GM12878 (cell line): ENCODE data around the gene ITGAD. TPM values are rescaled to one million over a fixed set of nuclear protein-coding genes. Genes with fewer than 3 reads are reported as not detected.
A peak's percentile ranks its signal among the peaks of the same experiment; 100 is the strongest.

ENCODE experiments used
- ATAC-seq: fragments of 200-7000 bp; cut with Tn5 transposase; 3 replicates; pipeline ENCODE4 v1.9.1; 2020; ENCODE audit warnings: mild to moderate bottlenecking, moderate library complexity
- BruUV-seq: library from RNA; stranded (reverse); fragments of 400-500 nt; replicated peaks from 2 replicates; lab custom pipeline; 2021; lab: Mats Ljungman, UMichigan
- CTCF ChIA-PET: fragments of 300-600 bp; sonication (Branson Sonifier 250); formaldehyde crosslinking; extraction: SDS; loops from one replicate; lab custom pipeline; 2021; ENCODE audit warnings: inconsistent platforms; lab: Yijun Ruan, JAX
- POLR2A ChIA-PET: fragments of 350-600 bp; formaldehyde crosslinking; extraction: SDS; loops from one replicate; lab custom pipeline; 2021; ENCODE audit warnings: inconsistent platforms; lab: Charles Lee
- RAD21 ChIA-PET: fragments of 300-600 bp; sonication (Branson Sonifier 250); formaldehyde crosslinking; loops from one replicate; lab custom pipeline; 2023; ENCODE audit warnings: antibody characterized with exemption; ENCODE audit not compliant: unreplicated experiment; lab: Charles Lee
- SMC1A ChIA-PET: fragments of 300-600 bp; sonication (Branson Sonifier 250); formaldehyde crosslinking; loops from one replicate; lab custom pipeline; 2023; ENCODE audit not compliant: unreplicated experiment, uncharacterized antibody; lab: Charles Lee
- DNase-seq: peaks from one replicate; pipeline ENCODE4 v3.0.0-alpha.2; 2011; ENCODE audit warnings: low read depth, low spot score
- FAIRE-seq: peaks from 3 replicates; lab custom pipeline; 2011; peaks lifted over from hg19 to GRCh38; lab: Jason Lieb, UNC
- H2AFZ ChIP-seq: 2 replicates; pipeline ENCODE4 v1.6.0; 2011; ENCODE audit warnings: low read depth, low read length, control low read depth; ENCODE audit not compliant: control insufficient read depth
- H3K27ac ChIP-seq: 2 replicates; pipeline ENCODE4 v1.5.1; 2011; ENCODE audit warnings: control low read depth; ENCODE audit not compliant: control insufficient read depth, insufficient read depth
- H3K27me3 ChIP-seq, 2 experiments: replicated peaks in 1 of 2; 2 replicates each; pipeline versions ENCODE4 v1.6.0 to v1.6.1; 2011; ENCODE audit warnings: low read length in 1 of 2; ENCODE audit not compliant: control insufficient read depth in 2 of 2, insufficient read depth in 2 of 2
- H3K36me3 ChIP-seq, 2 experiments: 2 replicates each; pipeline ENCODE4 v1.5.1; 2011; ENCODE audit warnings: low read length in 1 of 2; ENCODE audit not compliant: control insufficient read depth in 2 of 2, insufficient read depth in 2 of 2
- H3K4me1 ChIP-seq: 2 replicates; pipeline ENCODE4 v1.6.1; 2011; ENCODE audit warnings: mild to moderate bottlenecking, low read length, moderate library complexity, mixed read lengths; ENCODE audit not compliant: control insufficient read depth, insufficient read depth
- H3K4me2 ChIP-seq: 2 replicates; pipeline ENCODE4 v1.6.0; 2011; ENCODE audit warnings: control low read depth; ENCODE audit not compliant: control insufficient read depth, insufficient read depth
- H3K4me3 ChIP-seq: fragments of 200-600 bp; sonication (generic); 2 replicates; pipeline ENCODE4 v1.5.1; 2016
- H3K79me2 ChIP-seq: 2 replicates; pipeline ENCODE4 v1.6.0; 2011; ENCODE audit warnings: low read length; ENCODE audit not compliant: control insufficient read depth, insufficient read depth
- H3K9ac ChIP-seq: 2 replicates; pipeline ENCODE4 v1.8.0; 2011; ENCODE audit warnings: low read length, control low read depth, mixed read lengths; ENCODE audit not compliant: control insufficient read depth, insufficient read depth
- H3K9me3 ChIP-seq: replicated peaks from 3 replicates; pipeline ENCODE4 v1.5.1; 2011; ENCODE audit warnings: mild to moderate bottlenecking, low read length; ENCODE audit not compliant: control insufficient read depth, insufficient read depth
- H4K20me1 ChIP-seq: 2 replicates; pipeline ENCODE4 v1.6.0; 2011; ENCODE audit not compliant: control insufficient read depth, insufficient read depth
- MEF2B ChIP-seq: fragments of 450-650 bp; IDR thresholded peaks from 2 replicates; pipeline ENCODE4 v1.6.1; 2018; ENCODE audit warnings: mild to moderate bottlenecking, moderate library complexity; ENCODE audit not compliant: partially characterized antibody, poor library complexity, severe bottlenecking
- NFYB ChIP-seq: IDR thresholded peaks from 2 replicates; pipeline ENCODE4 v1.6.1; 2011; ENCODE audit warnings: low read depth, mild to moderate bottlenecking, low read length, improper control_type of control experiment, moderate library complexity; ENCODE audit not compliant: insufficient read depth
- SREBF1 ChIP-seq: IDR thresholded peaks from 2 replicates; pipeline ENCODE4 v1.6.1; 2012; ENCODE audit warnings: mild to moderate bottlenecking, low read length
- ZBTB33 ChIP-seq: fragments of 450-650 bp; IDR thresholded peaks from 2 replicates; pipeline ENCODE4 v1.6.1; 2017; ENCODE audit warnings: mild to moderate bottlenecking
- WGBS: methylation state at CpG from one replicate; pipeline ENCODE4 v1.1.6; 2016; ENCODE audit warnings: low lambda C conversion rate; ENCODE audit not compliant: insufficient replicate concordance, insufficient coverage; ENCODE audit errors: missing lambda C conversion rate; 5-methylcytosine and 5-hydroxymethylcytosine counted together
- in situ Hi-C: fragments of 300-500 bp; cut with MboI; formaldehyde crosslinking; loops from 9 replicates; pipeline ENCODE4 v1.14.3; 2018; ENCODE audit warnings: mixed read lengths
- intact Hi-C: fragments of 100-400 bp; cut with micrococcal nuclease; formaldehyde crosslinking; loops from one replicate; pipeline ENCODE4 v1.14.2; 2022; ENCODE audit not compliant: unreplicated experiment
- polyA plus RNA-seq, 11 experiments: library from polyadenylated mRNA; depleted of rRNA in 4 of 11; unstranded in 6 of 11; stranded (reverse) in 5 of 11; fragments of >200 nt; fragmentation: Nextera tagmentation in 4 of 11; fragmentation: Illumina TruSeq in 1 of 11; extraction: Ambion mirVana in 4 of 11; extraction: Trizol in 1 of 11; gene quantifications; 1 replicate in 1 of 11; 2 replicates in 10 of 11; pipeline versions ENCODE4 v1.2.1 to v1.2.3, GENCODE V29; 2011 to 2016; ENCODE audit warnings: inconsistent platforms in 2 of 11, missing spikeins in 2 of 11, low read depth in 1 of 11
- total RNA-seq, 4 experiments: library from RNA; depleted of rRNA in 3 of 4; stranded (reverse); fragments of >200 nt in 3 of 4; fragmentation: Illumina TruSeq in 1 of 4; extraction: Trizol in 1 of 4; gene quantifications; 2 replicates each; pipeline versions ENCODE4 v1.2.1 to v1.2.3, GENCODE V29; 2013 to 2021
- TF ChIP-seq, protein P1 (sequence below): IDR thresholded peaks from 2 replicates; pipeline ENCODE4 v1.6.1; 2011; ENCODE audit warnings: borderline replicate concordance, low read depth, mild to moderate bottlenecking, moderate library complexity, low read length; ENCODE audit not compliant: insufficient read depth, poor library complexity, severe bottlenecking
- TF ChIP-seq, protein P2 (sequence below), 3 experiments: IDR thresholded peaks in 2 of 3; conservative IDR thresholded peaks in 1 of 3; 2 replicates each; pipeline ENCODE4 v1.5.1; 2011; ENCODE audit warnings: low read depth in 3 of 3, low read length in 3 of 3, mild to moderate bottlenecking in 3 of 3, control low read depth in 2 of 3, moderate library complexity in 2 of 3, inconsistent platforms in 1 of 3, mixed read lengths in 1 of 3; ENCODE audit not compliant: control insufficient read depth in 2 of 3, insufficient read depth in 1 of 3; ENCODE audit errors: extremely low read depth in 1 of 3
- TF ChIP-seq, protein P3 (sequence below): fragments of 150-350 bp; IDR thresholded peaks from 2 replicates; pipeline ENCODE4 v1.6.1; 2014; ENCODE audit warnings: mild to moderate bottlenecking, low read depth, low read length

ITGAD gene
- total and polyA plus RNA-seq, 10 of the 15 experiments (the other 5 are each of a cell fraction or from before 2014, with no cell fraction given) = 0.29 to 4.0 (median 1.2) TPM

DNA sequence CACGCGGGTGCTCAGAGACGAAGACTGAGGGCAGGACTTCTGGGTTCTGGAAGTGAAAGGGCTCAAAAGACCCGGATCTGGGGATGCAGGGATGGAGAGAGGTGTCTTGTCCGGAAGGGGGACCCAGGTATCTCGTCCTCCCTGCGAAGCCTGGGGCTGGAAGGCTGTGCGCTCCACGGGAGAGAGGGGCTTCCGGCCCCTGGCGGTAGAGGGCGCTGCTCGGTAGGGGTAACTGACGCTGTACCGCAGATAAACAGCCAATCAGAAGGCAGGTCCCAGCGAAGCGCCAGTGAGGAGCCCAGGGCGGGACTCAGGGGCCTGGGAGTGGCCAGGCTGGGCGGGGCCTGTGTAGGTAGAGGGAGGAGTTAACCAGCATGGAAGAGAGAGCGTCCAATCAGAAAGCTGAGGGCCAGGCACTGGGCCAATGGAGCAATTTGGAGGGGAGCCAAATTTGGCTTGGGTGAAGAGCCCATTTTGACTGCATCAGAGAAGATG lies 79.6 kb downstream of the ITGAD start:
- Histone ChIP-seq H3K79me2 (no peaks in the 10 kb centered on the region), H3K4me3 (no peak overlapping the region), H3K9ac (no peak overlapping the region), H3K4me2 (no peak overlapping the region; the same call in 1 of the 2 replicates), H3K27me3 (peaks cover 0 to 5% of the 10 kb centered on the region in 2 experiments; a peak in 3 of 4 replicates), H3K27ac (no peak overlapping the region), H4K20me1 (no peaks in the 10 kb centered on the region), H3K36me3 (no peaks in the 10 kb centered on the region), H3K4me1 (peaks cover 7% of the 10 kb centered on the region; the same call in 1 of the 2 replicates), H2AFZ (no peak overlapping the region), H3K9me3 (no peaks in the 10 kb centered on the region)
- ChIA-PET SMC1A (no interaction called here), POLR2A (no interaction called here), RAD21 (no interaction called here), CTCF (interaction anchor here (1.8 kb wide), 1 partner anchor 12 kb away, joined by 6 read pairs; no protein-coding TSS in a partner anchor)
- FAIRE-seq (no peak), DNase-seq (no peak), ATAC-seq (peak; percentile 32)
- 64% methylated on average over 20 of the region's 20 CpGs for WGBS
- TF ChIP-seq SREBF1 (no peak), MEF2B (no peak), ZBTB33 (peak; percentile 94), NFYB (peak; percentile 69)
- TF ChIP-seq, protein P1, sequence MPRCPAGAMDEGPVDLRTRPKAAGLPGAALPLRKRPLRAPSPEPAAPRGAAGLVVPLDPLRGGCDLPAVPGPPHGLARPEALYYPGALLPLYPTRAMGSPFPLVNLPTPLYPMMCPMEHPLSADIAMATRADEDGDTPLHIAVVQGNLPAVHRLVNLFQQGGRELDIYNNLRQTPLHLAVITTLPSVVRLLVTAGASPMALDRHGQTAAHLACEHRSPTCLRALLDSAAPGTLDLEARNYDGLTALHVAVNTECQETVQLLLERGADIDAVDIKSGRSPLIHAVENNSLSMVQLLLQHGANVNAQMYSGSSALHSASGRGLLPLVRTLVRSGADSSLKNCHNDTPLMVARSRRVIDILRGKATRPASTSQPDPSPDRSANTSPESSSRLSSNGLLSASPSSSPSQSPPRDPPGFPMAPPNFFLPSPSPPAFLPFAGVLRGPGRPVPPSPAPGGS = no peak
- TF ChIP-seq, protein P2, sequence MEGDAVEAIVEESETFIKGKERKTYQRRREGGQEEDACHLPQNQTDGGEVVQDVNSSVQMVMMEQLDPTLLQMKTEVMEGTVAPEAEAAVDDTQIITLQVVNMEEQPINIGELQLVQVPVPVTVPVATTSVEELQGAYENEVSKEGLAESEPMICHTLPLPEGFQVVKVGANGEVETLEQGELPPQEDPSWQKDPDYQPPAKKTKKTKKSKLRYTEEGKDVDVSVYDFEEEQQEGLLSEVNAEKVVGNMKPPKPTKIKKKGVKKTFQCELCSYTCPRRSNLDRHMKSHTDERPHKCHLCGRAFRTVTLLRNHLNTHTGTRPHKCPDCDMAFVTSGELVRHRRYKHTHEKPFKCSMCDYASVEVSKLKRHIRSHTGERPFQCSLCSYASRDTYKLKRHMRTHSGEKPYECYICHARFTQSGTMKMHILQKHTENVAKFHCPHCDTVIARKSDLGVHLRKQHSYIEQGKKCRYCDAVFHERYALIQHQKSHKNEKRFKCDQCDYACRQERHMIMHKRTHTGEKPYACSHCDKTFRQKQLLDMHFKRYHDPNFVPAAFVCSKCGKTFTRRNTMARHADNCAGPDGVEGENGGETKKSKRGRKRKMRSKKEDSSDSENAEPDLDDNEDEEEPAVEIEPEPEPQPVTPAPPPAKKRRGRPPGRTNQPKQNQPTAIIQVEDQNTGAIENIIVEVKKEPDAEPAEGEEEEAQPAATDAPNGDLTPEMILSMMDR (IDR thresholded peaks at IDR 0.05 in 2 of 3, conservative IDR thresholded peaks at IDR 0.05 in 1 of 3; ENCODE audit: control insufficient read depth in 2 of 3, extremely low read depth in 1 of 3, insufficient read depth in 1 of 3, low read depth in 3 of 3, low read length in 3 of 3) = peak in 1 of 3 experiments; percentile 20; a peak in 1 of 6 replicates
- TF ChIP-seq, protein P3, sequence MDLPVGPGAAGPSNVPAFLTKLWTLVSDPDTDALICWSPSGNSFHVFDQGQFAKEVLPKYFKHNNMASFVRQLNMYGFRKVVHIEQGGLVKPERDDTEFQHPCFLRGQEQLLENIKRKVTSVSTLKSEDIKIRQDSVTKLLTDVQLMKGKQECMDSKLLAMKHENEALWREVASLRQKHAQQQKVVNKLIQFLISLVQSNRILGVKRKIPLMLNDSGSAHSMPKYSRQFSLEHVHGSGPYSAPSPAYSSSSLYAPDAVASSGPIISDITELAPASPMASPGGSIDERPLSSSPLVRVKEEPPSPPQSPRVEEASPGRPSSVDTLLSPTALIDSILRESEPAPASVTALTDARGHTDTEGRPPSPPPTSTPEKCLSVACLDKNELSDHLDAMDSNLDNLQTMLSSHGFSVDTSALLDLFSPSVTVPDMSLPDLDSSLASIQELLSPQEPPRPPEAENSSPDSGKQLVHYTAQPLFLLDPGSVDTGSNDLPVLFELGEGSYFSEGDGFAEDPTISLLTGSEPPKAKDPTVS = no peak
- in situ Hi-C loops = no loop called here
- intact Hi-C loops = no loop called here
- no TSS peak for BruUV-seq
